Panc1 (cell line): Measurements from ENCODE around the gene VWA5B1. TPM values are rescaled to one million over a fixed set of nuclear protein-coding genes. Genes with fewer than 3 reads are reported as not detected.
A peak's percentile ranks its signal among the peaks of the same experiment; 100 is the strongest.

Experiments
- ATAC-seq: fragments of 200-7000 bp; cut with Tn5 transposase; 2 replicates; pipeline ENCODE4 v1.9.1; 2020; ENCODE audit warnings: mild to moderate bottlenecking, moderate library complexity
- BruUV-seq: library from RNA; stranded (reverse); fragments of 400-500 nt; replicated peaks from 2 replicates; lab custom pipeline; 2021; lab: Mats Ljungman, UMichigan
- CTCF ChIA-PET: fragments of 300-600 bp; sonication (Branson Sonifier 250); formaldehyde crosslinking; loops from one replicate; lab custom pipeline; 2022; ENCODE audit warnings: antibody characterized with exemption; lab: Charles Lee
- POLR2A ChIA-PET: fragments of 300-600 bp; sonication (Branson Sonifier 250); formaldehyde crosslinking; loops from one replicate; lab custom pipeline; 2022; ENCODE audit warnings: antibody characterized with exemption; lab: Charles Lee
- DNase-seq: peaks from one replicate; pipeline ENCODE4 v3.0.0-alpha.2; 2010; ENCODE audit warnings: low read depth, low spot score
- H3K27ac ChIP-seq: 2 replicates; pipeline ENCODE4 v1.5.1; 2011; ENCODE audit warnings: mild to moderate bottlenecking, low read length, inconsistent platforms
- H3K27me3 ChIP-seq: fragments of 200-500 bp; sonication (Bioruptor generic); 2 replicates; pipeline ENCODE4 v1.6.0; 2014; ENCODE audit warnings: low read length, inconsistent platforms; ENCODE audit not compliant: control insufficient read depth, insufficient read depth
- H3K36me3 ChIP-seq: fragments of 200-500 bp; sonication (Bioruptor generic); 2 replicates; pipeline ENCODE4 v1.5.1; 2014; ENCODE audit warnings: inconsistent platforms, mild to moderate bottlenecking, low read length, moderate library complexity; ENCODE audit not compliant: control insufficient read depth, insufficient read depth
- H3K4me1 ChIP-seq: 2 replicates; pipeline ENCODE4 v1.5.1; 2011; ENCODE audit warnings: inconsistent platforms, mild to moderate bottlenecking, low read length, moderate library complexity; ENCODE audit not compliant: control insufficient read depth, insufficient read depth
- H3K4me3 ChIP-seq, 2 experiments: 2 replicates each; pipeline ENCODE4 v1.5.1; 2011 to 2012; ENCODE audit warnings: low read depth in 2 of 2, low read length in 2 of 2, mild to moderate bottlenecking in 2 of 2, inconsistent platforms in 1 of 2, moderate library complexity in 1 of 2
- H3K9me3 ChIP-seq: fragments of 200-500 bp; sonication (Bioruptor generic); 2 replicates; pipeline ENCODE4 v1.5.1; 2014; ENCODE audit warnings: low read depth, mild to moderate bottlenecking, inconsistent platforms, low read length, moderate library complexity; ENCODE audit not compliant: control insufficient read depth, insufficient read depth
- CTCF ChIP-seq: fragments of 450-650 bp; IDR thresholded peaks from 2 replicates; pipeline ENCODE4 v1.5.1; 2017; ENCODE audit warnings: mild to moderate bottlenecking
- POLR2AphosphoS5 ChIP-seq: IDR thresholded peaks from 2 replicates; pipeline ENCODE4 v1.6.1; 2012; ENCODE audit warnings: mild to moderate bottlenecking, low read depth, low read length, moderate library complexity
- SIN3A ChIP-seq: IDR thresholded peaks from 2 replicates; pipeline ENCODE4 v1.6.1; 2012; ENCODE audit warnings: low read depth, mild to moderate bottlenecking, low read length, moderate library complexity, borderline replicate concordance; ENCODE audit not compliant: insufficient read depth
- TCF7L2 ChIP-seq: IDR thresholded peaks from 2 replicates; pipeline ENCODE4 v1.6.1; 2011; ENCODE audit warnings: mild to moderate bottlenecking, low read depth, low read length, inconsistent platforms
- in situ Hi-C: cut with HindIII; loops from 2 replicates; pipeline ENCODE4 v1.10.0; 2016; ENCODE audit warnings: low sequenced_read_pairs, low pct_unique_long_range_greater_than_20kb
- intact Hi-C: fragments of 100-400 bp; cut with micrococcal nuclease; formaldehyde crosslinking; loops from one replicate; pipeline ENCODE4 v1.10.0; 2022; ENCODE audit not compliant: unreplicated experiment
- total RNA-seq: library from RNA; stranded (reverse); gene quantifications from one replicate; pipeline ENCODE4 v1.2.1, GENCODE V29; 2021; ENCODE audit not compliant: unreplicated experiment
- TF ChIP-seq, protein P1 (sequence below), 2 experiments: IDR thresholded peaks; 2 replicates each; pipeline ENCODE4 v1.6.1; 2011 to 2012; ENCODE audit warnings: low read depth in 2 of 2, control low read depth in 1 of 2, low read length in 1 of 2, mild to moderate bottlenecking in 1 of 2, moderate library complexity in 1 of 2; ENCODE audit not compliant: insufficient read depth in 1 of 2

VWA5B1 gene
- total RNA-seq, 1 experiment from 2014 or later = not detected

DNA sequence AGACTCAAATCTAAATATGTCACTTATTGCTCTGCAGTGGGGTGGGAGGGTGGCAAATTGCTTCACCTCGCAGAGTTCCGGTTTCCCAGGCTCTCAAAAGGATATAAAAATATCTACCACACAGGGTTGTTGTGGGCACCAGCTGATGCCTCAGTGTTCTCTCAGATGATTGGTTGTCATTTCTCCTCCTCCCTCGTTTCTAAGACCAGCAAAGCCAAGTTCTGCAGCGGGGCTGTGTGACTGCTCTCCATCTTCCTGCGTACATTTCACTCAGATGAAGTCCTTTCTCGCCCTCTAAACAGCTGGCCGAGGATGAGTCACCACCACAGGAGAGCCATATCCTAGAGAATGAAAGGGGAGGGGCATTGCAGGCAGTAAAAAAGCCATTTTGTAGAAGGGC lies 35.0 kb upstream of the VWA5B1 start:
- in situ Hi-C loops (no loop called here), intact Hi-C loops (no loop called here)
- no peaks in the 10 kb centered on the region; the same call in 1 of the 2 replicates for H3K27me3 ChIP-seq
- no peak overlapping the region for H3K27ac ChIP-seq
- no TSS peak for BruUV-seq
- peak; percentile 39 for ATAC-seq
- POLR2A ChIA-PET = interaction anchor here (0.6 kb wide), 1 partner anchor 134 kb away, joined by 3 read pairs; no protein-coding TSS in a partner anchor
- TF ChIP-seq SIN3A (no peak), POLR2AphosphoS5 (no peak), TCF7L2 (no peak)
- H3K9me3 ChIP-seq = no peaks in the 10 kb centered on the region
- CTCF ChIA-PET = no interaction called here
- no peak for DNase-seq
- H3K36me3 ChIP-seq = no peaks in the 10 kb centered on the region
- peaks cover 1% of the 10 kb centered on the region; the same call in 1 of the 2 replicates for H3K4me1 ChIP-seq
- H3K4me3 ChIP-seq = no peak overlapping the region

GRCh38 chr1:20259646-20260045 lies 31.0 kb upstream of the VWA5B1 start:
- ATAC-seq (no peak), DNase-seq (no peak)
- intact Hi-C loops (no loop called here), in situ Hi-C loops (no loop called here)
- ChIA-PET POLR2A (no interaction called here), CTCF (interaction anchor here (0.7 kb wide), 1 partner anchor 137 kb away, joined by 13 read pairs; no protein-coding TSS in a partner anchor)
- Histone ChIP-seq H3K4me3 (no peak overlapping the region), H3K36me3 (no peaks in the 10 kb centered on the region), H3K27me3 (no peaks in the 10 kb centered on the region; the same call in 1 of the 2 replicates), H3K27ac (no peak overlapping the region), H3K4me1 (no peaks in the 10 kb centered on the region), H3K9me3 (no peaks in the 10 kb centered on the region)
- TF ChIP-seq, protein P1, sequence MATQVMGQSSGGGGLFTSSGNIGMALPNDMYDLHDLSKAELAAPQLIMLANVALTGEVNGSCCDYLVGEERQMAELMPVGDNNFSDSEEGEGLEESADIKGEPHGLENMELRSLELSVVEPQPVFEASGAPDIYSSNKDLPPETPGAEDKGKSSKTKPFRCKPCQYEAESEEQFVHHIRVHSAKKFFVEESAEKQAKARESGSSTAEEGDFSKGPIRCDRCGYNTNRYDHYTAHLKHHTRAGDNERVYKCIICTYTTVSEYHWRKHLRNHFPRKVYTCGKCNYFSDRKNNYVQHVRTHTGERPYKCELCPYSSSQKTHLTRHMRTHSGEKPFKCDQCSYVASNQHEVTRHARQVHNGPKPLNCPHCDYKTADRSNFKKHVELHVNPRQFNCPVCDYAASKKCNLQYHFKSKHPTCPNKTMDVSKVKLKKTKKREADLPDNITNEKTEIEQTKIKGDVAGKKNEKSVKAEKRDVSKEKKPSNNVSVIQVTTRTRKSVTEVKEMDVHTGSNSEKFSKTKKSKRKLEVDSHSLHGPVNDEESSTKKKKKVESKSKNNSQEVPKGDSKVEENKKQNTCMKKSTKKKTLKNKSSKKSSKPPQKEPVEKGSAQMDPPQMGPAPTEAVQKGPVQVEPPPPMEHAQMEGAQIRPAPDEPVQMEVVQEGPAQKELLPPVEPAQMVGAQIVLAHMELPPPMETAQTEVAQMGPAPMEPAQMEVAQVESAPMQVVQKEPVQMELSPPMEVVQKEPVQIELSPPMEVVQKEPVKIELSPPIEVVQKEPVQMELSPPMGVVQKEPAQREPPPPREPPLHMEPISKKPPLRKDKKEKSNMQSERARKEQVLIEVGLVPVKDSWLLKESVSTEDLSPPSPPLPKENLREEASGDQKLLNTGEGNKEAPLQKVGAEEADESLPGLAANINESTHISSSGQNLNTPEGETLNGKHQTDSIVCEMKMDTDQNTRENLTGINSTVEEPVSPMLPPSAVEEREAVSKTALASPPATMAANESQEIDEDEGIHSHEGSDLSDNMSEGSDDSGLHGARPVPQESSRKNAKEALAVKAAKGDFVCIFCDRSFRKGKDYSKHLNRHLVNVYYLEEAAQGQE (IDR thresholded peaks at IDR 0.05; ENCODE audit: insufficient read depth in 1 of 2, low read depth in 2 of 2, low read length in 1 of 2) = no peak
- TF ChIP-seq CTCF (no peak), SIN3A (no peak)
- no TSS peak for BruUV-seq

DNA sequence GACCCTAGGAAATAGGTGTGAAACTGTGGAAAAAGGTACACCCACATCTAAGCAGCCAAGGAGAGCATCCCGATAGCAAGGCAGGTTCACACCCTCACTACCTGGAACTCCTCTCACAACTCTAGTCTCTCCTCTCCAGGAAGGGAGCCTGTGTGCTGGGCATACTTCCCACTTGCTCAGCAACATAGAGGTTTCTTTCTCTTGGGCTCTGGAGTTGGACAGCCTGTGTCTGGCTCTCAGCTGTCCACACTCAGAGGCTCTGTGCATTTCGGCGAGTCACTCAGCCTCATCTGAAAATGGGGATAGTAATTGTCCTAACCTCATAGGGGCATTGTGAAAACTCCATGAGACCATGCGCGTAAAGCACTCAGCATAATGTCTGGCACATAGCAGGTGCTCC lies 29.6 kb upstream of the VWA5B1 start:
- no TSS peak for BruUV-seq

More for the DNA sequence above, 29.6 kb upstream of the VWA5B1 start:
- ATAC-seq (no peak), DNase-seq (no peak)
- ChIA-PET POLR2A (no interaction called here), CTCF (no interaction called here)
- Histone ChIP-seq H3K27ac (no peak overlapping the region), H3K4me1 (no peaks in the 10 kb centered on the region), H3K27me3 (no peaks in the 10 kb centered on the region; the same call in 1 of the 2 replicates), H3K9me3 (no peaks in the 10 kb centered on the region), H3K4me3 (no peak overlapping the region), H3K36me3 (no peaks in the 10 kb centered on the region)
- intact Hi-C loops (no loop called here), in situ Hi-C loops (no loop called here)
- TF ChIP-seq, protein P1 (IDR thresholded peaks at IDR 0.05; ENCODE audit: insufficient read depth in 1 of 2, low read depth in 2 of 2, low read length in 1 of 2) = no peak
- TF ChIP-seq SIN3A = no peak
- TF ChIP-seq TCF7L2 = no peak
- TF ChIP-seq POLR2AphosphoS5 = no peak
